Hematopoietic multipotent progenitor cell treated with erythropoietin and hydrocortisone succinate and interleukin-3 and kit ligand, for 17 days (in vitro differentiated cells): ENCODE data around the gene NRIP1.

Source experiments
- DNase-seq: peaks from one replicate; pipeline ENCODE4 v3.0.0-alpha.2; 2015; ENCODE audit warnings: low spot score

The NRIP1 gene

DNA sequence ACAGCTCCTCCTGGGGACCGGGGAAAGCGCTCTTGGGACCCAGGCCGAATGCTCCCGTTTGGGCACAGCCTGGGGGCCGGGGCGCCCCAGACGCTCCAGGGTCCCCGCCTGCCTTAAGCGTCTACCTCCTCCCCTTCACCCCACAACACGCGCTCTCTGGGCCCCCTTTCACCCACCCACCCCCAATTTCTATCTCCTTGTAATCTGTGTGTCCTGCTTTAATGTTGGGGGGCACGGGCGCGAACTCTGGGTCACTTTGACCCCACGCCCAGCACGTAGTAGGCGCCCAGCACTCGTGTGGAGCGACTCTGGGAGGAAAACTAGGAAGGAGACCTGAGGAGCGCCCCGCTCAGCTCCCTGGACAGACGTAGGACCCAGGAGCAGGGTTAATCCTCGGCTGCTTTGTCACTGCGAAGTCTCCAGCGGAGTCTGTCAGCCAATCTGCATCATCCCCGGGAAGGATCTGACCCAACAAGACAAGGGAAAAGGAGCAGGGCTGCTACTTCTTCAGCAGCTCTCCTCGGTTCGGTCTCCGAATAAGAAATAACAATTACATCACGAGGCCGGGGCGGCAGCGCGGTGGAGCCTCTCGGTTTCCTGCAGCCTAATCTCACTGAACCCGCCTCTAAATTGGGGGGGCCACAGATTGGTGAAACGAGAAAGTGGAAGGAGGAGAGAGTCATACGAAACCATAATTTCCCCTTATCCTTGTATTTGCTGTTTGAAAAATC is 757 bp upstream of the NRIP1 start:
- peak; percentile 24 for DNase-seq

DNA sequence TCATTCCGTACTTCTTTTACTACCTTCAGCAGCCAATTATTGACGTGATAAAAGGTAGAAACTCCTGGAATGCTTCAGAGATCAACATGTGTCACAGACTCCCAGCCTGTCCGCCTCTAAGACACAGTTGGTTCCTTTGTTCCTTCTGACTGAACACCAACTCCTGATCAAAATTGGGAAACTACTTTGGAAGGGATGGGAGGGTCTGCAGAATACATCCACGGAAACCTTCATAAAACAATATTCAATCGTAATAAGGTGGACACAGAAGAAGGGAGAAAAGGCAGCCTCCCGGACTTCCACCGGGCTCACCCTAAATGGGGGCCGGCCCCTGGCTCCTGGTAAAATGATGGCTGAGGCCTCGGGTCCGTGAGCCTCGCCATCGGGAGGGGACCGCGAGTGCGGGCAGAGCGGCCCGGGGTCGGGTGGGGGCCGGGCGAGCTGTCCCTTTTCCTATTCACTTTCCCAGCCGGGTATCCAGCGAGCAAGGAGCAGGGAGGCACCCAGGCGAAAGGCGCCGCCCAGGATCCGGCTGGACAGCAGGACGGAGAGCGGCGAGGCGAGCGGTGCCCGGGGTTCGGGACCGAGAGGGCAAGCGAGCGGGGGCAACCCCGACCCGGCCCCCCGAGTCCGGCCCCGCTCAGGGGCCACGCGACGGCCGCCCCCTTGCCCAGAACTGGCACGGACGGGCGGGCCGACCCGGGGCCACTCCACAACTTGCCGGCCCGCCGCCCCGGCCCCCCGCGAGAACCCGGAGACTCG is 805 bp downstream of the NRIP1 start:
- DNase-seq = peak; percentile 10

DNA sequence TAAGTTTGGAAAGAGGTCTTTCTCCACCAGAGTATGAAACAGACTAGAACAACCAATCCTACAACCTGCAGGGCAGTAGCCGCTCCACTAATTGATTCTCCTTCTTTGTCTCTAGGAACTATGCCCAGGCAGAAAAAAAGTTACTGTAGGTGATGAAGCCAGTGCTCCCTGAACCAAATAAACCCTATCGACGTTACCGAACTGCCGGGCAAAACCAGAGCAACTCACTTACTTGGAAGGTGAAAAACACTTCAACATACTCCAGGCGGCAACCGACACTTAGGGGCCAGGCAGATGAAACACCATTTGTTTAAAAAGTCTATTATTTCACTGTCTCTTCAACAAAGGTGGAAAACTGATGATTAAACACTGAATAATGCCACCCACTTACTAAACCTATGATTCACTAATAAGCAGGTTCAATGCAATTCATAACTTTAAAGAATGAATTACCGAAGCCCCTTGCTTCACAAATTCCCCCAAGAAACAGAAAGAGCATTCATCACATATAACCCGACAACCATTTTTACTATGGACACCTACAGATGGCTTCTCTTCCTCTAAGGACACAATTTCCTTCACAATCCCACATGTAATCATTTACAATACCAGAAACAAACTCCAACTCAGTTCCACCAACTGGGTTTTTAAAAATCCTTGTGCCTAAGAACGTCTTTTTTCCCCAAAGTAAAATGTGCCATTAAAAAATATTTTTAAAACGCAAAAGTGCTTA is 1.6 kb downstream of the NRIP1 start:
- peak; percentile 15 for DNase-seq

DNA sequence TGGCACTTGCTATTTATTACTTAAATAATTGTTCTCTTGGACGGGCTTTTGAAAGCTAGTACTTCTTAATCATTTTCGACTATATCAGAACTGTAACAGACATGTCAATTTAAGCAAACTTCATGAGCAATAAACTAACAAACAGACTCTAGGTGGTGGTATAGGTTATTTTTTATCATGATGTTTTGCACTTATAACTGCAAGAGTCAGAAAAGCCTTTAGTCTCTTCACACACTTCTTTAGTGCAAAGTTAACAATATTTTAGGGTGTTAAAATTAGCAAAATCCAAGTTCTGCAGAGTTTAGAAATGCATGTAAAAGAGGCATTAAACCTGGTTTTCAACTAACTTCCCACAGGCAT is 2.2 kb downstream of the NRIP1 start:
- DNase-seq = peak; percentile 31

DNA sequence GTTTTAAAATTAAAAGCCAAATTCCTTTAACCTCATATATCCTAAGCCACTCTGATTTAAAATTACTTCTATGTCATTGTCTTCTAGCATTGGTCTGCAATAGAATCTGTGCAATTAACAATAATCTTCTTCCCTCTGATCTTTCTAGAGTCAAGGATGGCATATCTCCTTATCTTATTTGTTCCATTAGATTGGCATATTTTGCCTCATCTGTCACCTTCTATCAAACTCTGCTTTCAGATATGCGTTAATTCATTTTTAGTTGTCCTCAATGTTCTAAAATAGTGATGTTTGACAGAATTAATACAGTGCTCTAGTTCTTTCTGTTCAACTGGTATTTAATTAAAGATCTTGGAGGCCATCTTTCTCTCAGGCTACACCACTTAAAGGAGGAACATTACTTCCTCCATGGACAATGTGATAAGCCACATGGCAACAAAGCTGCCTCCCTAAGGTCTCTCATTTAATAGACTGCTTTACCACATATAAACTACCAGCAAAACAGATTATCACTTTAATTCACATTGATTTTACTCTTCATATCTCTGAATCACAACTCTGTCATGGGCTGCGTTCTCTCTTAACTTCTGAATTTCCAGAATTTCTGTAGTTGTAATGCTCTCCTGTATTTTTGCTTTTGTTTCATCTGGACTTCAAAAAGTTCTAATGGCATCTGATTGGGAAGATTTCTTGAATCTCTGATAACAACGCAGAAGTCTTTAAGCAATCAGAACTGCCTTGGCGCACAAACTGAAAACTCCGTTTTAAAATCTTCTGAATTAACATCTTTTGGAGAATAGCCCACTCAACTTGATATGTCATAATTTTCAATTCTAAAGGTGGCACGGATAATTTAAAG is 2.8 kb downstream of the NRIP1 start:
- peak; percentile 12 for DNase-seq

DNA sequence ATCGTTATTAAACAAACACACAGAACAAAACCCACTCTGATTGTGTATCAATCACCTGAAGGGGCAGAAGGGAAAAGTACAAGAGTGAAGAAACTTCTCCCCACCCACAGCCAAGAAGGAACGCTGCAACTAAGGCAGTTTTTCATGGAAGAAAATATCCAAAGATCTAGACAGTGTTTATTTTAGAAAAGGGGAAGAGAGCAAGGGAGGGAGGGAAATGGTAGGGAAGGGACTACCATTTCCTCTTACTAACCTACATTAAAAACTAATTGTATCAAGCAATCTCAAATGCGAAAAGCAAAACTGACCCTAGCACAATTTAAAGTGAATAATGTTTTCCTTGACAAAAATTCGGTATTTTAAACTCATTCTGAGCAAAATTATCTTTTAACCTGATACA is 3.5 kb downstream of the NRIP1 start:
- DNase-seq = no peak

DNA sequence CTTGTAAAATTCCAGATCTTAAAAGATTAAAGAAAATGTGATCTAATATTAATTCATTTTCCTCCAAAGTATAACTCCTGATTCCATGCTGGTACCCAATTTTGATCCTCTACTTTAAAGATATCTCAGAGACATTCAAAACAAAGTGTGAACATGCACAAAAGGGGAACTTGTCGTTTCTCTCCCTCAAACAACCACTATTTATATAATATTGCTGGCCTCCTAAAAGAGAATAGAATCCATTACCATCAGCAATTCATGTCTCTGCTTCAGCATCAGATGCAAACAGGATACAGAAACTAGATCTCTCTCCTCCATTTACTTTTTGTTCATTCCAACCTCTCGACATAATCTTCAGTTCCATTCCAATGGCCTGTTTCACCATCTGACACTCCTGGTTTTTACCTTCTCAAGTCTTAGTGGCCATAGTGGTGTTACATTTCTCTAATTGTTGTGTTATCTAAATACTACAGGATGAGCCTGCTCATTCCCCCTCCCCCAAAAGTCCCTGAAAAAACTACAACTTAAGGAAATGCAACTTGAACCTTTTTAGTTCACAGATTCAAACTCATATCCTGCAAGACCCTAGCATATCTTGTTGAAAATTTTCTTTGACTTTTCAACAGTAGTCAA is 4.1 kb downstream of the NRIP1 start:
- no peak for DNase-seq

DNA sequence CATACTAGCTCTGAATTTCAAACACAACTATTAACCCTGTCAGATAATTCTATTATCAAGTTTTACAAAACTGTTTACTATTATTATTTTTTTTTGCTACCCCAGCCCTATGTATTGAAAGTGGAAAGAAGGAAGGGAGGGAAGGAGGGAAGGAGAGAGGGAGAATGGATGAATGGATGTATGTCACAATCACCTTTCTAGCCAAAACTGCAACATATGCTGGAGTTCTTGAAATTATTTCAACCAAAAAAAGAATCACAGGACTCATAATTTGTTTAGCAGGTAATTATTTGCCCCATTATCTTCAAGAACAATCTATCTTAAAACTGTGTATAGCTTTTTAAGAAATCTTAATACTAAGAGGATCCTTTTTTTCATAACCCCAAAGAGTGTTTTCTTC is 5.4 kb downstream of the NRIP1 start:
- no peak for DNase-seq

DNA sequence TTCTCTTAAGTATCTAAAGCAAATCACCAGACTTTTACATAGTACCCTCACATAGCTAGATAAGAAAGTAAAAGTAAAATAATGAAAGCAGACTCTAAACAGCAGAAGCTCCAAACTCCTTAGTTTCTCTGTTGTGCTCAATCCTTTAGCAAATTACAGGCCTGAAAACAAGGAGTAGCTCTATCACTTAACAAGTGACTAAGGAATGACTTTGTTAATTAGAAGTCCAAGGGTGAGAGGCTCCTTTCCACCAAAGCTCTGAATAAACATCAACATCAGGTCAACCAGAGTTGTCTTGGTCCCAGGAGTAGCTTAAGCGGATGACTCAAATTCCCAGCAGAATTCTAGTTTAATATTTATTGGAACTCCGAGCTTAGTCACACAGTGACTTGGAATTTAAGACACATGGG is 5.9 kb downstream of the NRIP1 start:
- peak; percentile 50 for DNase-seq

DNA sequence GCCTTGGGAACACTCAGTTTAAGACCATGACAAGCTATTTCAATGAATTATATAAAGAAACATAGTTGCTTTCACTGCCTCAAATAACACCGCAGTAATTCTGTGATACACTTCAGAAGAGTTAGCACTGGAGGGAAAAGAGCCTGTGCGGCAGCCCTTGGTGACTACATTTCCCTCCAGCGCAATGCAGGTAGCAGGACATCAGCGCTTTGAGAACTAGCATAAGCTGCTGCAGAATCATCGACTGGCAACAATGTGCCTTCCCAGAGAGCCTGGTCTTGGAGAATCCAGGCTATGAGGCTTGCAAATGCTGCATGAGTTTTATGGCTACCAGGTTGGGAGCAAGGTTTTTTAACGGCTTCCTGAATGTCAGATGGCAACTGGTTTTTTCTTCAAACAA is 7.5 kb downstream of the NRIP1 start:
- peak; percentile 27 for DNase-seq

DNA sequence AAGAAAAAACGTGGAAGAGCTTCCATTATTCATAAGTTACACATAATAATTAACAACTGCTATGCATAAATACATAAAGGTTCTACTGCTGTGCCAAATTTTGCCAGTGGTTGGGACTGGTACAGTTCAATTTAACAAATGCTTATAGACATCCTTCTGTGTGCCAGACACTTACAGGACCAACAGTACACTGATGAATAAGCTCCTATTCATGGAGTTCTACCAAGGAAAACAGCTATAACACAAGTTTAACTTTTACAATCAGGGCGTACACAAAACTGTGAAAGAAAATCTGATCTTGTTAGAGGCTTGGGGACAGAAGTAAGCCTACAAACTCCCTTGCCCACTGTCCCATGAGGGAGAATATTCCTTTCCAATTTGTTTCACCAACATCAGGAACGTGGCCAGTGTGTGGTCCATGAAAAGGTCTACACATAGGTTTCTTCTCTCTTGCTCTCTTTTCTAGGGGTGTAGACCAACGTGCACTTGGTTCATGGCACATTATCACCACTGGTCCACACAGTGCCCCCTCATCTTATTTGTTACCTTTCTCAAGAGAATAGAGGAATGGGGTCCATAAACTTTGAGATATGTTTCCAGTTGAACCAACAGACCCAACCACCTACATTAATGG is 10.1 kb downstream of the NRIP1 start:
- peak; percentile 20 for DNase-seq

DNA sequence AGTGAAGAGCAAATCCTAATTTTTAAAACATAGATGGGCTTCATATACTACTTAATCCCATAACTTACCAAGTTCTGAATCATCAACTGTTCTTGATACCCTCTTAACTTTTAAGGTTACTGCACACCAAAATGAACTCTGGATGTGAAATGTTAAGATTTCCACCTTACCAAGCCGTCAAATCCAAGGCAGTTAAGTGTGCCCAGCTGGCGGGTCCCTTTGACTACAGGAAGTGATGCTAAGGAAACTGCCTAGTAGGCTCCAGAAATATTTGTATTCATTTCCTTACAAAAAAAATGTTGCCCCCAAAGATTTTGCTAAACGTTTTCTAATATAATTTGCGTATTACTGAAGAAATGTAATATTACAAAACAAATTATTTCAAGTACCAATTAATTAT is 10.7 kb downstream of the NRIP1 start:
- no peak for DNase-seq

DNA sequence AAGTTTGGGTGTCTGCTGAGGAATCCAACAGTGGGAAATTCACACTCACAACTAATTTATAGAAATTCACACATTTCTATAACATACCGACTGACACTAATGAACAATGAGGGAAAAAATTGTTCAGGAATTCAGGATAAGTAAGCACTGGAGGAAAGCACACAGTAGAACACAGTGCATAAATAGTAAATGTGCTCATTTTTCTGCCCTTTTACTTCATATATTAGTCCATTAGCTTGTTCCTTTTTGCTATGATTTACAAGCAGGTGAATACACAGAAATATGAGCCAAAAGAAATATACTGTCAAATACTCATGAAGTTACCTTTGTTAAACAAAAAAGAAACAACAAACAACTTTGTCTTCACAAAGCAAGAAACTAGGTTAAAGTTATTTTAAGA is 11.3 kb downstream of the NRIP1 start:
- DNase-seq = no peak

DNA sequence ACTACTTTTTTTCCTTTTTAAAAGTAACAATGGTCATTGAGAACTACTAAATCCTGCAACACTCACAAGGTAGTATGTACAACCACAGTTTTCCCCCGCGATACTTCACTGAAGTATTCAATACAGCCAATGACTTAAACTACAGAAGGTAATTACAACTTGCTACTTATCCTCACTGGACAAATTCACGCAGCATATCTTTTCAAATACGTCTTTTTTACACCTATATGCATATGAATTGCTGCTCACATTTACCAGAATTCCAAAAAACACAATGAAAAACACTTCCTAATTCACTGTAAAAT is 12.4 kb downstream of the NRIP1 start:
- no peak for DNase-seq

DNA sequence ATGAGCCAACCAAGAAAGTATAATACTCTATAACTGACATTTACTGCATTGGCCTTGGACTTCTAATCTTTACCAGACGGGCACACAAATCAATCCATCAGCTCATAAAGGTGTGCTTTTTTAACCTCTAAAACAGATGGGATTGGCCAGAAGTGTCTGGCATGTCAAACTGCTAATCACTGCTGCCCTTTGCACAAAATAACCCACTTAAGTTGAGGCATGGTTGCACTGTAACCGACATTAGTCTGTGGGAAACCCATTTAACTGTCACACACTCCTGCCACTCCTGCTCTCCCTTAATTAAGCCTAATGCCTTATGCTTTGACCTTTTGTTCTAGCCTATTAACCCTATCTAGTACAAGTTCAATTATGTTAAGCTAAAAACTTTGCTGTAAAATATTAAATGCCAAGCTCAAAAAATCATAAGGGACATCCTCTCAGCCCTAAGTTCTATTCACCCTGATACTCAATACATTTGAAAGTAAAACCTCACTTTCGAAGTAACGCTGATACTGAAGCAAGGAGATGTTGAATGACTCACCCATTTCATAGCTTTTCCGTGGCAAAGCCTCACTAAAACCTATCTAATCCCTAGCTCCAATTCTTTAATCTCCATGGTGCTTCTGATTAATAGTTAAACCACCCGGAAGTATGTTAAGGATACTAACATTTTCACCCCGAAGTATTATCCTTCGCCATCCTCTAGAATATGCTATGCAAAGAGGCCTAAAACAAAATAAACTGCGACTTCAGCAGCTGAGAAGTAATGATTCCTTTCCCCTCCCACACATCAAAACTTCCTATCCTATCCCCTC is 12.9 kb downstream of the NRIP1 start:
- peak; percentile 37 for DNase-seq

DNA sequence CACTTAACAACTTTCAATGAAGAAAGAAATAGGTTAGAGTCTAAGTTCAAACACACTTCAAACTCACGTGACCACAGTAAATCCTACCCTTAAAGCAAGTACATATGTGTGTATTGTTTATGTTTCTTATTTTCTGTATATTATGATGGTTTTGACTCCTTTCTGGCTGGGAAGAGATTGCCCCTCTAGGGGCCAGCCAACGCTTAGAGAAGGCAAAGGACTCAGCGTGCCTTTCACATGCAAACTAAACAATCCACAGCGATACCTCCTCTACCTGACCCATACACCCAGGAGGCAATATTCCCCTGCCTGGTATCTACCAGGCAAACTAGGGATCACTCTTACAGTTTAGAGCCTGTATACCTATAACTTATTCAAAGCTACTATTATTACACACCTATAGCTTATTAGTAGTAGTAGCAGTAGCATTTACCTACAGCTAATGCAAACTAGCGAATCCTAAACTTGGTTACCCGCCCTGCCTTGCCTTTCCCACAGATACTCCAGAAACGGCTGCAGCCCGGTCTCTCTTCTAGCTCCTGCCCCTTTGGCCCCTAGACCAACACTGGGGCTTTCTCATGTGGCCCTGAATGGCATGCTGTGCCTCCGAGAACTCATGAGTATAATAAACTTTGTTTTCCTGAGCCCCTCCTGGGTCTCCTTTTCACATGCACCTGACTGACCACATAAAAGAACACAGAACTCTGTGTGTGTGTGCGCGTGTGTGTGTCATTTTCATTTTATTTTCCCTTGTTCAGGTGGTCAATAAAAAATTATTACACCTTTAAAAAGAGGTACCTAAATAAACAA is 14.0 kb downstream of the NRIP1 start:
- no peak for DNase-seq

DNA sequence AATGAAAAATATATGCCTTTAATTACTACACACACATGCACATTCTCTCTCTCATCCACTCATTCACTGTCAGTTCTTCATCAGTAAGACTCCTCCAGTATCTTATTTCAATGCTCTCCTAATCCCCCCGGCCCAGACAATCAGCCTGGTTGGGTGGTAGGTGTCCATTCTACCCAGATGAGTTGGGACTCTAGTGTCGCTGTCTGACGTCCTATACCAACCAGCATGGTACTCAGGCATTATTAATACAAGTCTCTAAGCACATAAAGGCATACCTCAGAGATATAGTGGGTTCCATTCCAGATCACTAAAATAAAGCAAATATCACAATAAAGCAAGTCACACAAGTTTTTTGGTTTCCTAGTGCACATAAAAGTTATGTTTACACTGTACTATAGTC is 19.8 kb downstream of the NRIP1 start:
- DNase-seq = no peak

DNA sequence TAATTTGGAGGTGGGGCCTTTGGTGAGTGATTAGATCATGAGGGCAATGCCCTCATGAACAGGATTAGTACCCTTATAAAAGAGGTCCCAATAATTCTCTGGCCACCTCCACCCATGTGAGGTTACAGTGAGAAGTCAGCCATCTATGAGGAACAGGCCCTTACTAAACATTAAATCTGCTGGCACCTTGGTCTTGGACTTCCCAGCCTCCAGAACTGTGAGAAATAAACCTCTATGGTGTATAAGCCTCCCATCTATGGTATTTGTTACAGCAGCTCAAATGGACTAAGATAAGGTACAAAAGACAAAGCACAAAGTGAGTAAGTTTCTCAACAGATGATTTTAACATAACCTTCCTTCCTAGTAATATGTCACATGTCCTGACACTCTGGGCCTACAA is 22.3 kb downstream of the NRIP1 start:
- DNase-seq = no peak

DNA sequence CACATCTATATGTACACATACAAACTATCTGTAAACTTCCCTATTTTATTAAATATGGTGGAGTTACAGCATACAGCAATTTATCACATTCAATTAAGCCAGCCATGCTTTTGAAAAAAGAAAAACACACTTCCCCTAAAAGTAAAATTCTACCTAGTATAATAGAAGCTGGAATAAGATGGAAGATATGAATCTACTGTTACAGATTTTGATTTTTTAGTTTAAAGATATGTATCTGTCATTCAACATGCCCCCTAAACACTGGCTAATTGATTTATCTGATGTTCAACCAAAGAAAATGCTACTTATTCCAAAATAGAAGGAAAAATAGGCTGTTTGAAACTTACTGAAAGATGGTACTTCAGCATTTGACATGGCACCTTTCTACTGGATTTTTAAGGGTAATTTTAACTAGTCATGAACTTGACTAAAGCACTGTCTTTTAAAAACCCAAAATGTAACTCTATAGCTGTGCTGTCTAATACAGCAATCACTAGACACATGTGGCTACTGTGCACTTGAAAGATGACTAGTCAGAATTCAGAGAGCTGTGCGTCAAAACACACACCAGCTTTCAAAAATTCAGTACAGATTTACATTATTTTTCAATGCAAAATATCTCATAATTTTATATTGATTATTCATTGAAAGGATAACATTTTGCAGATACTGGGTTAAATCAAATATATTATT is 25.0 kb downstream of the NRIP1 start:
- no peak for DNase-seq
